ENCODE results near the gene RAD9A.
A peak's percentile ranks its signal among the peaks of the same experiment; 100 is the strongest.

Gene RAD9A

DNA sequence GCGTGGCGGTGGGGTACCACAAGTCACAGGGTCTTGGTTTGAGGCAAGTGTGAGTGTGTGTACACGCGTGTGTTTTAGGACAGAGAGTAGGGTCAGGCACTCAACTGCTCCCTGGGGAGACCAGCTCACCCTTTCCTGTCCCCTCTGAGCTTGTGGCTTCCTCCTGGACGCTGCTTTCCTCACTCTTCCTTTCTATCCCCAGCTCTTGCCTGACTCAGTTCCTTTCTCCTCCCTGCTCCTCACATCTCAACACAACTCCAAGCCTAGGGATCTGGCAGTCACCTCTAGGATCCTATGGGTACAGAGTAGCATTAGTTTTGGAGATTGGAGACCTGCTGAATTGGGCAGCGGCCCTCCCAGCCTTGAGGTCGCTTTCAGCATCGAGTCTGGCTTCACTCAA, 22.5 kb upstream of the RAD9A start:
- TF ChIP-seq, protein P1, sequence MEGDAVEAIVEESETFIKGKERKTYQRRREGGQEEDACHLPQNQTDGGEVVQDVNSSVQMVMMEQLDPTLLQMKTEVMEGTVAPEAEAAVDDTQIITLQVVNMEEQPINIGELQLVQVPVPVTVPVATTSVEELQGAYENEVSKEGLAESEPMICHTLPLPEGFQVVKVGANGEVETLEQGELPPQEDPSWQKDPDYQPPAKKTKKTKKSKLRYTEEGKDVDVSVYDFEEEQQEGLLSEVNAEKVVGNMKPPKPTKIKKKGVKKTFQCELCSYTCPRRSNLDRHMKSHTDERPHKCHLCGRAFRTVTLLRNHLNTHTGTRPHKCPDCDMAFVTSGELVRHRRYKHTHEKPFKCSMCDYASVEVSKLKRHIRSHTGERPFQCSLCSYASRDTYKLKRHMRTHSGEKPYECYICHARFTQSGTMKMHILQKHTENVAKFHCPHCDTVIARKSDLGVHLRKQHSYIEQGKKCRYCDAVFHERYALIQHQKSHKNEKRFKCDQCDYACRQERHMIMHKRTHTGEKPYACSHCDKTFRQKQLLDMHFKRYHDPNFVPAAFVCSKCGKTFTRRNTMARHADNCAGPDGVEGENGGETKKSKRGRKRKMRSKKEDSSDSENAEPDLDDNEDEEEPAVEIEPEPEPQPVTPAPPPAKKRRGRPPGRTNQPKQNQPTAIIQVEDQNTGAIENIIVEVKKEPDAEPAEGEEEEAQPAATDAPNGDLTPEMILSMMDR (conservative IDR thresholded peaks at IDR 0.05; ENCODE audit: low read length), result no peak
- H3K4me3 ChIP-seq (ENCODE audit: low read length), result no peak overlapping the region
- no peak for DNase-seq (ENCODE audit: low read depth)

DNA sequence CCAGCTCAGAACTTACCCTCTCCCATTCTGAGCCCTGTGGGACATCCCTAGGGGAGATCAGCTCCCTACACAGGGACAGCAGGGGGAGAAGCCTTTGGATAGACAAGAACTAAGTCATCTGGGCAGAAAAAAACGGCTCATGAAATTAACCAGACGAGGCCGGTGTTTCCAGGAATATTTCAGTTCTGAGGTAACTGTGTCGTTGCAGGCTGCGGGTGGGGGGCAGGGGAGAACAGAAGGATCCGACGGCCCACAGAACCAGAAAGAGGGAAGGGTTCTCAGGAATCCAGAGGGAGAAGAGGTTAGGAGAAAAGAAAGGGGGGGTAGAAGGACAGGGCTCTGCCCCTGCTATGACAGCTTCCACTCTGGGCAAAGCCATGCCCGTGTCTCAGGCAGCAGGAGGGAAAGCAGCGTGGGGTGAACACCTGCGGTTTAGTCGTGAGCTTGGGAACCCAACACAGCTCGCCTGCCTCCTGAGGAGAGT, 21.9 kb upstream of the RAD9A start:
- H3K4me3 ChIP-seq (ENCODE audit: low read length), result peak overlapping the region; percentile 12; the same call in 1 of the 2 replicates
- DNase-seq (ENCODE audit: low read depth), result no peak
- TF ChIP-seq, protein P1 (conservative IDR thresholded peaks at IDR 0.05; ENCODE audit: low read length), result no peak

DNA sequence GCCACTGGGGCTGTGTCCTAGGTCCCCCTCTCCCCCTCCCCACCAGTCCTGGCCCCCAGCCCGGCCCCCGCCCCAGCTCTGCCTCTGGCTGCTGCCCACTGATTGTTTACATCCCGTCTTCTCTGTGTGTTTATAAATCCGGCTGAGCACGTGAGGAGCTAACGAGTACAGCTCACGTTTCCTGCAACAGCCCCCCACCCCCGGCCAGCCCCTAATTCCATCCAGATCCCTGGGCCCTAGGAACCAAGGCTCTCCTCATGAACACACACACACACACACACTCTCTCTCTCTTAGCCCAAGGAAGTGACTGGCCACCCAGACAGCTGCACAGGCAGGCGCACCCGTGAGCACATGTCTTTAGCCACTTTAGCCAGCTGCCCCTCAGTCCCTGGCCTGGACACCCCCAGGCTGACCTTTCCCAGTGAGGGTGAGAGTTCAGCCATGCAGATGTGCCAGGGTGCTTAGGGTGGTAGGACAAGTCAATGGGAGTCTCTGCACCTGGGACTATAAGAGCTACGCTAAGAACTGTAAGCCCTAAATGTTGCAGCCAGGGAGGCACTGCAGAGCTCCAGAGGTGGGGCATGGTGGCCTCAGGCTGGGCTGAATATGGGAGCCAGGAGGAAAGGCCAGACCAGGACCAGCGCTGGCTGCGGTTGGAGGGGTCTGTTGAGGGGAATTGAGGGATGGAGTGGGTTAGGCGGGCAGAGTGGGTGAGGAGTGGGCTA, 21.3 kb upstream of the RAD9A start:
- DNase-seq (ENCODE audit: low read depth), result no peak
- TF ChIP-seq, protein P1 (conservative IDR thresholded peaks at IDR 0.05; ENCODE audit: low read length), result no peak
- peak overlapping the region; percentile 73 for H3K4me3 ChIP-seq (ENCODE audit: low read length)

DNA sequence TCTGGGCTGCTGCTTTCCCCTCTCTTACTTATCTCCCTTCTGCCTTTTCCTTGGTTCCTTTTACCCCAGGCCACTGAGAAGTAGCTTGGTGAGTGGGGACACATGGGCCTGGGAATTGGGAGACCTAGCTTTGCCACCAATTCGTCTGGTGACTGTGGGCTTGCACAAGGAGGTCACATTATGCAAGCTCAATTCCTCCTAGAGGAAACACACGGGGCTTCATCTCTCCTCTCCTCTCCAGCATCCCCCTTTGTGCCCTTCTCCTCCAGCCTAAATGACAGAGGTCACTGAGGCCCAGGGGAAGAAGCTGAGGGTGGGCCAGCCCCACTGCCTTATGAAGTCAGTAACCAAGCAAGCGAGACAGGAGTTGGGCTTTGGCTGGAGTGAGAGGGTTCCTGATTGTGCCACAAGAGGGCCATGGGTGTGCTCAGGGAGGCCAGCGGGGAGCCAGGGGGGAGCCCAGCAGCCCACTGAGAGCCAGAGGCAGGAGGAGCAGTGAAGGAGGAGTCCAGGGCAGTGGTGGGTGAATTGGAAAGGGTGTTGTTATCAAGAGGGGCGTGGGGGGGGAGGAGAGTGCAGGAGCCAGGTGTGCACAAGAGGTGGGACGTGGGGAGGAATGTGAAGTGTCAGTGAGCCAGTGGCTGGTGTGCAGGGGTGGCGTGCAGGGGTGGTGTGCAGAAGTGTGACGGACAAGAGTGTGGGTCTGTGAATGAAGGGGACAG, 20.4 kb upstream of the RAD9A start:
- TF ChIP-seq, protein P1 (conservative IDR thresholded peaks at IDR 0.05; ENCODE audit: low read length), result peak; percentile 65
- peak overlapping the region; percentile 73 for H3K4me3 ChIP-seq (ENCODE audit: low read length)
- DNase-seq (ENCODE audit: low read depth), result peak; percentile 59

DNA sequence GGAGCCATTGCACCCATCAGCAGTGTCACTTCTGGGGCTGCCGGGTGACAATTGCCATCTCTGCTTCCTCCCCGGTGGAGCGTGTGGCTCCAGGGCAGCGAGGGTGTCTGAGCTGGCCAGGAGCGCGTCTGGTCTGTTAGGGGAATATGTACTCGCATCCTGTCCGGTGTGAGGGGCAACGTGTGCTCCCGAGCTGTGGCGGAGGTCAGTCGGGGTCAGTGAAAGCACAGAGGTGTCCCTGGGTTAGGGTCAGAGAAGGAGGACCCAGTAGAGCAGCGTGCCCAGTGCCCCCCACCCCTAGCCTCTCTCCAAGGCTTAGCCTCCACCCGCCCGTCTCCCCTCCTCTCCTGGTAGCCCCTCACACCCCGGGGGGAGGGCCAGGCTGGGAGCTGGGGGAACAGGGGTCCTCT, 19.9 kb upstream of the RAD9A start:
- peak overlapping the region; percentile 73 for H3K4me3 ChIP-seq (ENCODE audit: low read length)
- TF ChIP-seq, protein P1 (conservative IDR thresholded peaks at IDR 0.05; ENCODE audit: low read length), result no peak
- DNase-seq (ENCODE audit: low read depth), result no peak

DNA sequence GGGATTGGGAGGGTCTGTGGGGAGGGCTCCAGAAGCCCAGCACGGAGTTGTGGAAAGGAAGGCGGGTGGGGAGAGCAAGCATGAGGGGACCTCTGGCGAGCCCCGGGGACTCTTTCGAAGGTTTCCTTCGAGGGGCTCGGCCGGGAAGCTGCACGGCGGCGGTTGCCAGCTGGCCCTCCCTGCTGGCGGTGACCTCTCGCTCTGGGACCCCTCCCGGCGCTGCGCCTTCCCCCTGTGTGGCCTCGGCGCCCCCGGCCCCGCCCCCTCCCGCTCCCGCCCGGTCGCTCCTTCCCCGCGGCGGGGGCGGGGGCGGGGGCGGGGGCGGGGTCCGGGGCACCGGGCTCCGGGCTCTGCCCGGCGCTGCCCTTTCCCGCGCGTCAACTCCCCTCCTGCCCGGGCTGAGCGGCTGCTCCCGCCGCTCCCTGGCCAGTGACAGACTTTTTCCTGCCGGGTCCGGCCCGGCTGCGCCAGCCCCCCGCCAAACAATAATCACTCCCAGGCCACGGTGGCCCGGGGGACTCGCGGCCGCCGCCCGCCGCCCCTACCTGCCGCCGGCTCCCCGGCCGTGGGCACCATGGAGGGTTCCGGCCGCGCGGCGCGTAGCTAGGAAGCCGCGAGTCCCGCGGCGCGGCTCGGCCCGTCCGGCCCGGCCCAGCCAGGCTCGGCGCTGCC, 19.3 kb upstream of the RAD9A start:
- DNase-seq (ENCODE audit: low read depth), result no peak
- peak overlapping the region; percentile 73 for H3K4me3 ChIP-seq (ENCODE audit: low read length)

More for the DNA sequence above, 19.3 kb upstream of the RAD9A start:
- TF ChIP-seq, protein P1 (conservative IDR thresholded peaks at IDR 0.05; ENCODE audit: low read length), result no peak

Measured in AG10803 (cell line).